ENCODE measurements around the gene ZNF587.

GRCh38 chr19:57867868-57868492, 18.3 kb downstream of the ZNF587 start:
- TF ChIP-seq POLR2A (IDR thresholded peaks at IDR 0.05) = no peak
- no peak for TF ChIP-seq CTCF (IDR thresholded peaks at IDR 0.05)

Data from lower leg skin (tissue), 3 donors.